ENCODE measurements around the gene MYL10. TPM values are rescaled to one million over a fixed set of nuclear protein-coding genes. Genes with fewer than 3 reads are reported as not detected.

Gene MYL10
- polyA plus RNA-seq, 5 donors, result 0.30 to 0.55 (median 0.43) TPM

DNA sequence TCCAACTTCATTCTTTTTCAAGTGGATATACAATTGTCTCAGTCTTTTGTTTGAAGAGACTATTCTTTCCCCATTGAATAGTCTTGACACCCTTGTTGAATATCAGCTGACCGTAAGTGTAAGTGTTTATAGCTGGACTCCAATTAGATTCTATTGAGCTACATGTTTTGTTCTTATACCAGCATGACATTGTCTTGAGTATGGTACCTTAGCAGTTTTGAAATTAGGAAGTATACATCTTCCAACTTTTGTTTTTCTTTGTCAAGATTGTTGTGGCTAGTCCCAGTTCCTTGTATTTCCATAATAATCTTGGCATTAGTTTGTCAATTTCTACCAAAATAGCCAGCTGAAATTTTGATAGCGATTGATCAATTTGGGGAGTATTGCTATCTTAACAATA is 56.9 kb downstream of the MYL10 start:
- no peak for DNase-seq

DNA sequence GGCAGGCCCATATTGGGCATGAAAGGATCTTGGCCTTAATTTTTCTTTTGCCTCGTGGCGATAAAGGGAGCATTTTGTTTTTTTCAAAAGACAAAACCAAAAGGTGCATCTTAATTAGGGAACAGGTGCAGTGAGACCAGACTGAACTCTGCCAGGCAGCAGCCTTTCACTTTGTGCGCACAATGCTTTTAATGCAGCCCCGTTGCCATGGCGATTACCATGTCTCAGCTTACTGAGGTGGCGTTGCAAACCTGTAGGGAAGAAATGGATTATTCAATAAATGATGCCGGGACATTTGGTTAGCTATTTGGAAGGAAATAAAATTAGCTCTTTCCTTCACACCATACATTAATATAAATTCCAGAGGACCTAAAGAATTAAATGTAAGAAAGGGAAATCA is 61.9 kb downstream of the MYL10 start:
- no peak for DNase-seq

DNA sequence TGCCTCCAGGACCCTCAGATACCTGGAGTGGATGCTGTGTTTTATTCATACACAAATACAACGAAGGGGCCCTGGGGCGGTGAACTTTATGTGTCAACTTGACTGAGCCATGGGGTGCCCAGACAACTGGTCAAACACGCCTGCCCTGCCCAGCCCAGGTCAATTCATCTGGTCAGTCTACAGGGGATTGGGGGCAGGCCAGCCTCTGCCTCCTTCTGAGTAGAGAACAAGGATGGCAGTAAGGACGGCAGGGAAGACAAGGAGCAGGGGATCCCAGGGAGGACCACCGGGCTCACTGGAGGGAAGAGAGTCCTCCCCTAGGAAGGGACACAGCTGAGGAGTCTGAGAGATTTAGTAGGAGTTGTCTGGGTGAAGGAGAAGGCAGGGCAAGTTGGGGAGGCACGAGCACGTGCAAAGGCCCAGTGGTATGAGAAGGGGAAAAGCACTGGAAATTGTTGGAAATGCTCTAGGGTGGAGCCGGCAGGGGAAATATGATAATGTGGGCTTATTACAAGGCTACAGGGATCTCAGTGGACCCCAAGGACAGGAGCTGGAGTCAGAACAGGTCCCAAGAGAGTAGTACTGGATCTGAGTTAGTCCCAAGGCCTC is 63.4 kb downstream of the MYL10 start:
- DNase-seq, result no peak

DNA sequence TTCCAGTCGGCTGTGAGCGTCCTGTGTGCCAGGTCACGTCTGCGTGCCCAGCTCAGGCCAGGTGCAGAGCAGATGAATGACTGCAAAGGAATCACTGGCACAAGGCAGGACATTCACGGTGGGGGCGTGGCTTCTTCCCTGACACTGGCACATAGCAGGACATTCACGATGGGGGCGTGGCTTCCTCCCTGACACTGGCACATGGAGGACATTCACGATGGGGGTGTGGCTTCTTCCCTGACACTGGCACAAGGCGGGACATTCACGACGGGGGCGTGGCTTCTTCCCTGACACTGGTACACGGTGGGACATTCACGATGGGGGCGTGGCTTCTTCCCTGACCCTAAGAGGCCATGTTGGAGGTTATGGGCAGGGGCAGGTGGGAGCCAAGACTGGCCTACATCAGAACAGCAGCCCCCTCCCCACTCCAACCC is 64.3 kb downstream of the MYL10 start:
- no peak for DNase-seq

DNA sequence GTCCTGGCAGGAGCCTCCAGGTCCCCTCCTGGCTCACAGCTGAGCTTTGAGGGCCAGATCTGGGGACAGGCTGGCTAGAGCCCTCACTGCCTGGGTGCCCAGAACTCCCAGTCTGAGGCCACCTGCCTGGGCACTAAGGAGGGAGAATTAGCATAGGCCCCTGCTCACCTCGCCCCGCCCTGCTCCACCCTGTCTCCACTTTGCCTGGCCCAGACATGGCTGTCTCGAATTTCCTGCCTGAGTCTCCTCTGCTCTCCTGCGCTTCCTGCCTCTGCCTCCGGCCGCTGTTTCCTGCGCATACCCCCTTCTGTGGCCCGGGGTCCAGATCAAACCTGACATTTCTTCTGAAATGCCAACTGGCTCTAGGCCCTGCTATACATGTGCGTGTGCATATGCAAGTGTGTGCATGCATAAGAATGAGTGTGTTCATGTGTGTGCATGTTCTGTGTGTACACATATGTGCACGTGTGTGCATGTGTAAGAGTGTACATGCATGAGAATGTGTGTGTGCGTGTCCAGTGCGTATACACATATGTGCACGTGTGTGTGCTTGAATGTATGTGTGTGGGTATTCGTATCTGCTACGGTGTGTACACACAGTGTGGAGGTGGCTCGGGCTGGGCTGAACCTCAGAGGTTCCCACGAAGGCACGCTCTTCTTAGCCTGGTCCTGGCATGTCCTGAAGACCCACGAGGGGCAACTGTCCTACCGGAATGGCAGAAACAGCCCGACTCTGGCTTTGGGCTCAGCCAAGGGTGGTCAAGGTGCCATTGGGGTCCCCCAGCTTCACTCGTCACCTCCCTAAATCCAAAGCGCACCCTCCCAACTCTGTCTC is 64.9 kb downstream of the MYL10 start:
- DNase-seq, result no peak

Other genes starting within 250 kb of the MYL10 start
- 100 to 1,000 TPM in 1 of 5 donors, 10 to 100 TPM in 4; 80.2 to 101 (median 89.3) TPM for gene CUX1, start 188.3 kb upstream of the MYL10 start, polyA plus RNA-seq (ENCODE audit: insufficient read depth in 1 of 5, insufficient read length in 5 of 5, low replicate concordance in 1 of 5)

Data from right lung (tissue), 5 donors.